CD4-positive, alpha-beta T cell treated with Interleukin-1 beta for 1 hour (primary cell): ENCODE results near the gene FBXW5.

Experiments
- DNase-seq, 2 donors: peaks; one replicate each; pipeline ENCODE4 v3.0.0-alpha.2; 2020 to 2022

Gene FBXW5, protein sequence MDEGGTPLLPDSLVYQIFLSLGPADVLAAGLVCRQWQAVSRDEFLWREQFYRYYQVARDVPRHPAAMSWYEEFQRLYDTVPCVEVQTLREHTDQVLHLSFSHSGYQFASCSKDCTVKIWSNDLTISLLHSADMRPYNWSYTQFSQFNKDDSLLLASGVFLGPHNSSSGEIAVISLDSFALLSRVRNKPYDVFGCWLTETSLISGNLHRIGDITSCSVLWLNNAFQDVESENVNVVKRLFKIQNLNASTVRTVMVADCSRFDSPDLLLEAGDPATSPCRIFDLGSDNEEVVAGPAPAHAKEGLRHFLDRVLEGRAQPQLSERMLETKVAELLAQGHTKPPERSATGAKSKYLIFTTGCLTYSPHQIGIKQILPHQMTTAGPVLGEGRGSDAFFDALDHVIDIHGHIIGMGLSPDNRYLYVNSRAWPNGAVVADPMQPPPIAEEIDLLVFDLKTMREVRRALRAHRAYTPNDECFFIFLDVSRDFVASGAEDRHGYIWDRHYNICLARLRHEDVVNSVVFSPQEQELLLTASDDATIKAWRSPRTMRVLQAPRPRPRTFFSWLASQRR

GRCh38 chr9:136944519-136945332 is at the start of gene FBXW5, which contains the start of gene C8G:
Gene FBXW5 (minus strand): TSS chr9:136944738. CDS start chr9:136944083, 655 bp downstream.
Gene C8G (plus strand): TSS chr9:136945243. CDS start chr9:136945321, 78 bp downstream.
- DNase-seq: peak; percentile 95

DNA sequence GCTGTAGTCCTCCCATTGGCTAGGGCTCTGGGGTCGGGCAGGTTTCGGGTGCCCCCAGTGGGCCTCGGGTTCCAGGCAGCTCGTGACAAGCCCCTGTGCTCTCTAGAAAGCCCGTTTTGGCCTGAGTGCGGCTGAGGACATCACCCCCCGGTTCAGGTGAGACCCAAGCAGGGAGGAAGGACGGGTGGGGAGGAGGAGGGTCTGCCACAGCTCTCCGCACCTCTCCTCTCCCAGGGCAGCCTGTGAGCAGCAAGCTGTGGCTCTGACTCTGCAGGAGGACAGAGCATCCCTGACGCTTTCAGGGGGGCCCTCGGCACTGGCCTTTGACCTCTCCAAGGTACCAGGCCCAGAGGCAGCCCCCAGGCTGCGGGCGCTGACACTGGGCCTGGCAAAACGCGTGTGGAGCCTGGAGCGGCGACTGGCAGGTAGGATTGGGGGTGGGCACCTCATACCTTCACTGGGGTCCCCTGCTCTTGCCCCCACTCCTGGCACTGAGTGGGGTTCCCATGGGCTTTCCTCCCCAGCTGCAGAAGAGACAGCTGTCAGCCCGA is 48.4 kb upstream of the FBXW5 start:
- DNase-seq: no peak

DNA sequence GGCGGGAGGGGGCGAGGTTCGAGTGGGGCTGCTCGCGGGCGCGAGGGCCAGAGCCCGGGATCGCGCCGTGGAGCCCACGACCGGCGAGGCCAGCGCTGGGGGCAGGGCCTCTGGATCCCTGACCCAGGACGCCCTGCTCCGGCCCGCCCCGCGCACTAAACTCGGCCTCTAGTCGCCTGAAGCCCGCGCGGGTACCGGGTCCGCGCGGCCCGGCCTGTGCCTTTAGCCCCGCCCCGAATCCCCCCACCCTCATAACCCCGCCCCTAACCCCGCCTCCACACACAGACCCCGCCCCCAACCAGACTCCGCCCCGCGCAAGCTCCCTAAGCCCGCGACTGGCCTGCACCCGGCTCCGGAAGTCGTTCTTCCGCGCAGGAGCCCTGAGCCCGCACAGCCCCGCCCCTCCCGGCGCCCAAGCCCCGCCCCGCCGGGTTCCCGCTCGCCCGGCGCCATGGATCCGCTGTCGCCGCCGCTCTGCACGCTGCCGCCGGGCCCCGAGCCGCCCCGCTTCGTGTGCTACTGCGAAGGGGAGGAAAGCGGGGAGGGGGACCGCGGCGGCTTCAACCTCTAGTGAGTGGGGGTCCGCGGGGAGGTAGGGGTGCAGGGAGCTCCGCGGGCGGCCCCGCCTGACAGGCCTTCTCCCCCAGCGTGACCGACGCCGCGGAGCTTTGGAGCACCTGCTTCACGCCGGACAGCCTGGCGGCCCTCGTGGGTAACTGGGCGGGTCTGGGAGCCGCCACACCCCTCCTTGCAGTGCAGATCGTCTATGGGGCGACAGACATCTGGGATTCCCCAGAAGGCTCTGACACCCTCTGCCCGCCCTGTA is 47.7 kb upstream of the FBXW5 start, which contains the start of gene PAXX:
TSS of gene PAXX (plus strand) at position 430 of the 826 bp plus-strand sequence. CDS start at position 452, 22 bp downstream.
- DNase-seq: peak; percentile 94

DNA sequence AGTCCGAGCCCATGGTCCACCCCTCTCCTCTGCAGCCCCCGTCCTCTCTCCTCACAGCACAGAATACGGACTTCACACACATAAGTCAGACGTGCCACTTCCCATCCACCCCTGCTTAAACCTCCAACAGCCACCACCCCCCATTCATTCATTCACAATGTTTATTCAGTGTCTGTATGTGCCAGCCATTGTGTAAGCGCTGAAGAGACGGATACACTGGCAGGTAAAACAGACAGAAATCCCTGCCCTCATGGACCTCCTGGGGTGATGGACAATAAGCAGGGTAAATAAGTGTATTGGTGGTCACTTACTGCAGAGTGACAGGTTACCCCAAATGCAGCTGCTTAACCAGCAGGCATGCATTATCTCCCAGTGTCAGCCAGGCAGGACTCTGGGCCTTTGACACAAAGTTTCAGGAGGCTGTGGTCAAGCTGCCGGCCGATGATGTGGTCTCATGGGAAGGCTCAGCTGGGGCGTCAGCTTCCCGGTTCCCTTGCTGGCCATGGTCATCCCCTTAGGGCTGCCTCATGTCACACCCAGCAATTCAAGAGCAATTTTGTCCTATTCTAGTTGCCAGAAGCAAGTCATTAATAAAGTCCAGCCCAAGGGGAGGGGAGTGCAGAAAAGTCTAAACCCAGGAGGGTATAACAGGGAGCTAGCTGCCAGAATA is 45.8 kb upstream of the FBXW5 start:
- no peak for DNase-seq

DNA sequence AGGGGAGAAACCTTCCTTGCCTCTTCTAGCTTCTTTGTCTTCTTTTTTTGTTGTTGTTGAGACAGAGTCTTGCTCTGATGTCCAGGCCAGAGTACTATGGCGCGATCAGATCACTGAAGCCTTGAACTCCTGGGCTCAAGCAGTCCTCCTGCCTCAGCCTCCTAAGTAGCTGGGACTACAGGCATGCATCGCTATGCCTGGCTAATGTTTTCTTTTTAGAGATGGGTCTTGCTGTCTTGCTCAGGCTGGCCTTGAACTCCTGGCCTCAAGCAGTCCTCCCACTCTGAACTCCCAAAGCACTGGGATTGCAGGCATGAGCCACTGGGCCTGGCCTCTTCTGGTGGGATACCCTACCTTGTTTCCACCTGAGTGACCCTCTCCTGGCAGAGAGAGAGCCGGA is 44.3 kb upstream of the FBXW5 start:
- DNase-seq: no peak

GRCh38 chr9:136985853-136986252 is 41.3 kb upstream of the FBXW5 start:
- DNase-seq: no peak

- DNase-seq: no peak
Observed at GRCh38 chr9:136985027-136985602, 40.6 kb upstream of the FBXW5 start.

GRCh38 chr9:136984464-136985026 is 40.0 kb upstream of the FBXW5 start:
- no peak for DNase-seq

- no peak for DNase-seq
Observed at GRCh38 chr9:136983656-136984314, 39.2 kb upstream of the FBXW5 start.

GRCh38 chr9:136983167-136983566 is 38.6 kb upstream of the FBXW5 start:
- no peak for DNase-seq

GRCh38 chr9:136982232-136983051 is 37.9 kb upstream of the FBXW5 start, which contains the start of gene LCNL1:
Gene LCNL1 (plus strand): TSS chr9:136982993. CDS start chr9:136983587, 594 bp downstream.
- DNase-seq: no peak

DNA sequence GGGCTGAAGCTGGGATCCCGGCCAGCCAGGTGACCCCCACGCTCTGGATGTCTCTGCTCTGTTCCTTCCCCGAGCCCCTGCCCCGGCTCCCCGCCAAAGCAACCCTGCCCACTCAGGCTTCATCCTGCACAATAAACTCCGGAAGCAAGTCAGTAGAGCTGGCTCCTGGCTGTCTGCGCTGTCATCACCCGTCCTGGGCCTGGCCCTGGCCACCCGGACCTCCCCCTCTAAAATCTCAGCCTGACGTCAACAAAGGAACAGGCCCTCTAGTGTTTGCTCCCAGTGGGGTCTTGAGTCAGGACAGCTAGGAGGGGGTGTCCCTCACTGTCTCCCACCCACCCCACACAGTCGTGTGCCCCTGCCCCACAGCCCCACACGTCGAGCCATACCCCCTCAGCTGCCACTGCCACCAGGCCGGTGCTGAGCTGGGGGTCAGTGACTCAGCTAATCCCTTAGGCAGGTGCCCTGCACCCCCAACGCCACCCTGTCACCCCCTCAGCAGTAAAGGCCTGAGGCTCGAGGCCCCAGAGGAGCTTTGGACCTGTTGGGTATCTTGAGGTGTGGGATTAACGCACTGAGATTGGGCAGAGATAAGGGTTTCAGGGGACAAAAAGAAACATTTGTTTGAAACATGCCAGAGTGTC is 37.2 kb upstream of the FBXW5 start:
- DNase-seq: no peak

GRCh38 chr9:136980669-136981478 is 36.3 kb upstream of the FBXW5 start:
- no peak for DNase-seq

- DNase-seq: no peak
Observed at GRCh38 chr9:136979769-136980587, 35.4 kb upstream of the FBXW5 start.

DNA sequence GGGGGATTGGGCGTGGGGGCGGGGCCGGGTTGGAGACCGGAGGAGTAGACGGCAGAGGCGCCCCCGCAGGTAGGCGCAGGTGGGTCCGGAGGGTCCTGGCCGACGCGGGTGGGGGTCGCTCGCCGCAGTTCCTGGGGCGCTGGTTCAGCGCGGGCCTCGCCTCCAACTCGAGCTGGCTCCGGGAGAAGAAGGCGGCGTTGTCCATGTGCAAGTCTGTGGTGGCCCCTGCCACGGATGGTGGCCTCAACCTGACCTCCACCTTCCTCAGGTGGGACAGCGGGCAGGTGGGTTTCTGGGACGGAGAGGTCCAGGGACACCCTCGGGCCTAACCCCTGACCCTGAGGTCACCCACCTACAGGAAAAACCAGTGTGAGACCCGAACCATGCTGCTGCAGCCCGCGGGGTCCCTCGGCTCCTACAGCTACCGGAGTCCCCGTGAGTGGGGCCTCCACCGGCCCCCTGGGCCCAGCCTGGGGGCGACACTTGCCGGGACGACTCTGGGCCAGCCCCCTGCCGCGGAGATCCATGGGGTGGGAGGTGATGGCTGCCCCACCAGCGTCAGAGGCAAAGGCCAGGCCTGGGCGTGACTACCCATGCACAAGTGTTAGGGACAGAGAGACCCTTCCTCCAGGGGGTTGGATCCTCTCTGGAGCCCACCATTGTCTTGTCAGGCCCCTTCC is 34.5 kb upstream of the FBXW5 start:
- DNase-seq: no peak
